ENCODE data around the gene BCAS3. TPM values are rescaled to one million over a fixed set of nuclear protein-coding genes. Genes with fewer than 3 reads are reported as not detected.
A peak's percentile ranks its signal among the peaks of the same experiment; 100 is the strongest.

The BCAS3 gene
- total RNA-seq, 1 donor from 2014 or later: 38.1 TPM

DNA sequence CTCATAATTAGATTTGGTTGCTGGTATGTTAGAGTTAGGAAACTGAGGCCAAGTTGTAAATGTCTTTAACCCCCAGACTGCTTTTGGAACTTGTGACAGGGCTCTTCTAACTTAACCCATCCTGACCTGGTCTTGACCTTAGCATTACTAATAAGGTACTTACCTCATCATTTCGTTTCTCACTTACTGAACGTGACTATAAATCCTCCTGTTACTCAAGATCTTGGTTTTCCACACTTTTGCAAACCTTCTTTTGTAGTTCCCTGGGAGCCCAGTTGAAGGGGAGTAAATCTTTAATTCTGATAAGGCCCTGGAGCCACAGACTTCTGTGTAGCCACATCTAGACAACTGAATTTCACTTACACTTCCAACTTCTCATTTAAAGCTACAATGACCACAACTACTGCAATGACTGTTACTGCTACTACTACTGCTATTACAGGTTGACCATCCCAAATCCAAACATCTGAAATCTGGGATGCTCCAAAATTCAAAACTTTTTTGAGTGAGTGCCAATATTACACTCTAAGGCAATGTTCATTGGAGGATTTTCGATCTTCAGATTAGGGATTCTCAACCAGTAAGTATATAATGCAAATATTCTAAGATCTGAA, 473.1 kb downstream of the BCAS3 start:
- no peaks in the 10 kb centered on the region for H3K36me3 Mint-ChIP-seq (ENCODE audit: low read depth, unreplicated experiment)
- DNase-seq (ENCODE audit: low spot score): no peak
- H3K4me1 Mint-ChIP-seq (ENCODE audit: unreplicated experiment): peaks cover 49% of the 10 kb centered on the region
- H3K9me3 Mint-ChIP-seq (ENCODE audit: unreplicated experiment): no peaks in the 10 kb centered on the region
- H3K4me3 Mint-ChIP-seq (ENCODE audit: unreplicated experiment): no peak overlapping the region
- no peak overlapping the region for H3K27ac Mint-ChIP-seq (ENCODE audit: unreplicated experiment)
- peaks cover 1% of the 10 kb centered on the region for H3K27me3 Mint-ChIP-seq (ENCODE audit: unreplicated experiment)
- TF ChIP-seq, protein P1, sequence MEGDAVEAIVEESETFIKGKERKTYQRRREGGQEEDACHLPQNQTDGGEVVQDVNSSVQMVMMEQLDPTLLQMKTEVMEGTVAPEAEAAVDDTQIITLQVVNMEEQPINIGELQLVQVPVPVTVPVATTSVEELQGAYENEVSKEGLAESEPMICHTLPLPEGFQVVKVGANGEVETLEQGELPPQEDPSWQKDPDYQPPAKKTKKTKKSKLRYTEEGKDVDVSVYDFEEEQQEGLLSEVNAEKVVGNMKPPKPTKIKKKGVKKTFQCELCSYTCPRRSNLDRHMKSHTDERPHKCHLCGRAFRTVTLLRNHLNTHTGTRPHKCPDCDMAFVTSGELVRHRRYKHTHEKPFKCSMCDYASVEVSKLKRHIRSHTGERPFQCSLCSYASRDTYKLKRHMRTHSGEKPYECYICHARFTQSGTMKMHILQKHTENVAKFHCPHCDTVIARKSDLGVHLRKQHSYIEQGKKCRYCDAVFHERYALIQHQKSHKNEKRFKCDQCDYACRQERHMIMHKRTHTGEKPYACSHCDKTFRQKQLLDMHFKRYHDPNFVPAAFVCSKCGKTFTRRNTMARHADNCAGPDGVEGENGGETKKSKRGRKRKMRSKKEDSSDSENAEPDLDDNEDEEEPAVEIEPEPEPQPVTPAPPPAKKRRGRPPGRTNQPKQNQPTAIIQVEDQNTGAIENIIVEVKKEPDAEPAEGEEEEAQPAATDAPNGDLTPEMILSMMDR (IDR thresholded peaks at IDR 0.05; ENCODE audit: unreplicated experiment): no peak

DNA sequence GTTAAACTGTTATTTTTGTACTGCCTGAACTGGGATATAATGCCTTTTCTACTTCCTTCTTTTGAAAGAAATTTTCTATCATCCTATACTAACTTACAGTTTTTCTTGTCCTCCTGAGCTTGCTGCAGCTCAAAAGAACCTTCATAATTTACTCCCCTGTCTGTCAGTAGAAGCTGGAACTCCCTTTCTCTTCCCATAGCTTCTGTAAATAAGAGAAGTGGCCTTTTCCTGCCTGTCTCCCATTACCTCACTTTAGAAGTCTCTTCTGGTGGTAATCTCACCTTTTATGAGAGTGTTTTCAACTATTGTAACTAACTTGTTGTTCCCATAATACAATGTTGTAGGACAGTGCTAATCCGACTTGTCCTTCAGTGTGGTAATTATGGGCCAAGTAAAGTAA, 475.2 kb downstream of the BCAS3 start:
- H3K4me3 Mint-ChIP-seq (ENCODE audit: unreplicated experiment): no peak overlapping the region
- TF ChIP-seq, protein P1 (IDR thresholded peaks at IDR 0.05; ENCODE audit: unreplicated experiment): no peak
- no peak for DNase-seq (ENCODE audit: low spot score)
- peaks cover 1% of the 10 kb centered on the region for H3K27me3 Mint-ChIP-seq (ENCODE audit: unreplicated experiment)
- H3K4me1 Mint-ChIP-seq (ENCODE audit: unreplicated experiment): peaks cover 61% of the 10 kb centered on the region
- H3K27ac Mint-ChIP-seq (ENCODE audit: unreplicated experiment): peak overlapping the region; percentile 34
- no peaks in the 10 kb centered on the region for H3K36me3 Mint-ChIP-seq (ENCODE audit: low read depth, unreplicated experiment)
- no peaks in the 10 kb centered on the region for H3K9me3 Mint-ChIP-seq (ENCODE audit: unreplicated experiment)

DNA sequence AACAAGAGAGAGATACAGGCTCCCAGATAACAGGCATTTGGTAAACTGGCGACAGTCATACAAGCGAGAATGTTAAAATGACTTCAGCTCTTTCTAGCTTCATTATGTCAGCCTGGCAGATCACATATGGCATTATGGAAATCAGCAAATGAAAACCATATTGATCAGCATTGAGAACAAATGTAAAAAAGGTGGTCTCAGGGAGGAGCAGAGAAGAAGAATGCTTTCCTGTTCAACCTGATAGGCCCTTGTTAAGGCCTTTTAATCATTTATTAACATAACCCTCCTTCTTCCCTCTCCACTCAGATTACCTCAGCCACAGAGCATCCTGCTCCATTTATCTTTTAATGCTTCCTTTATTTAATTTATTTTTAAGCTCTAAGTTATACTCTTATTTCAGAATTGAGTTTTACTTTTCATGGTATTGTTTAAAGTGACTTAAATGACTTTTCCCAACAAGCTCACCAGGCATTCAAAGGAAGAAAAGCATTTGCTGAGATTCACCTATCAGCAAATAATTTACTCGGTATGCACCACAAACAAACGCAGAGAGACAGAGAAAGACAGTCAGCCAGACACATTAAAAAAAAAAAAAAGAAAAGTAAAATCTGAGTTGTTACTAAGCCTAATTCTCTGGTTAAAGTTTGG, 478.1 kb downstream of the BCAS3 start:
- no peak for DNase-seq (ENCODE audit: low spot score)
- TF ChIP-seq, protein P1 (IDR thresholded peaks at IDR 0.05; ENCODE audit: unreplicated experiment): no peak
- no peak overlapping the region for H3K4me3 Mint-ChIP-seq (ENCODE audit: unreplicated experiment)
- H3K36me3 Mint-ChIP-seq (ENCODE audit: low read depth, unreplicated experiment): no peaks in the 10 kb centered on the region
- H3K9me3 Mint-ChIP-seq (ENCODE audit: unreplicated experiment): no peaks in the 10 kb centered on the region
- no peaks in the 10 kb centered on the region for H3K27me3 Mint-ChIP-seq (ENCODE audit: unreplicated experiment)
- no peak overlapping the region for H3K27ac Mint-ChIP-seq (ENCODE audit: unreplicated experiment)
- H3K4me1 Mint-ChIP-seq (ENCODE audit: unreplicated experiment): peaks cover 64% of the 10 kb centered on the region

DNA sequence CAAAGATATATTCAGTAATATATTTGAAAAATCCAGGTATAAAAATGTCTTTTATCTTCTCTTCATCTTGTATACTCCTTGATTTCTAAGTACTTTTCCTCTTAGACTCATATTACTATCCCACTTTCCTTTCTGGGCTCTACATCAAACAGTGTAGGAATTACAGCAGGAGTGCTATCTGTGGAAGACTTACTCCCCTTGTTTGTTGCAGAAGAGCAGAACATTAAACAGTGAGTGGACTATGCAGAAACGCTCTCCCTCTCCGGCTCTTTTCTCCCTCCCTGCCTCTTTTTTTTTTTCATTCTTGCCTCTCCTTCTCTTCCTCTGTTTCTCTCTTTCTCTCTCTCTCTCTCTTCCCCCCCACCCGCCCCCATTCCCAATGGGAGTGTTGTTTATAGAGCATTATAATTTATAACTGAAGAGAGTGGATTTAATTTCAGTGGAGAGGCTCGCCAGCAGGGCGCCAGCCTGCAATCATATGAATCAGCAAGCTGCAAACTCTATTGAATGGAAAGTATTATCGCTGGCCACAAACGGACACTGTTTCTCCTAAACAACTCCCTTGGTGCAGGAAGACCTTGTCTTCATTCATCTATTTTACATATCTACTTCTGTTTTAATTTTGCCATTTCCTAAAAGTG, 479.7 kb downstream of the BCAS3 start:
- no peak for DNase-seq (ENCODE audit: low spot score)
- Mint-ChIP-seq H3K36me3 (ENCODE audit: low read depth, unreplicated experiment) (no peaks in the 10 kb centered on the region), H3K4me1 (ENCODE audit: unreplicated experiment) (peaks cover 61% of the 10 kb centered on the region), H3K27ac (ENCODE audit: unreplicated experiment) (peak overlapping the region; percentile 38), H3K4me3 (ENCODE audit: unreplicated experiment) (no peak overlapping the region), H3K27me3 (ENCODE audit: unreplicated experiment) (no peaks in the 10 kb centered on the region), H3K9me3 (ENCODE audit: unreplicated experiment) (no peaks in the 10 kb centered on the region)
- TF ChIP-seq, protein P1 (IDR thresholded peaks at IDR 0.05; ENCODE audit: unreplicated experiment): no peak

DNA sequence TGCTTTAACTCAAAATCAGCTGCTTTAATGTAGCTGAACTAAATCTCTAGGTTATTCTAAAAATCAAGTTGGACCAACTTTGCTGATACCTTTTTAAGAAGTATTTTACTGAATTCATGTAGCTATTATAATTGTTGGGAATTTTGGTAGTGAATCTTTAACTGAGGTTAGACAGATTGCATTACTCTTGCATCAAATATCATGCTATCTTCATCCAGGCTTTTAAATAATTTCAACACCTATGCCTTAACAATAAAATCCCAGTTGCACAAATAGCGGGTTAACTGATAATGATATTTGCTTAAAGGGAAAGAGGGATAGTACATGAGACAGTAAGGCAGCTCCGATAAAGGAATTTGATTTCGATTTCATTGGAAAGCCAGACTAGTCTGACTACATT, 480.7 kb downstream of the BCAS3 start:
- H3K4me3 Mint-ChIP-seq (ENCODE audit: unreplicated experiment): no peak overlapping the region
- no peak for DNase-seq (ENCODE audit: low spot score)
- H3K36me3 Mint-ChIP-seq (ENCODE audit: low read depth, unreplicated experiment): no peaks in the 10 kb centered on the region
- no peak overlapping the region for H3K27ac Mint-ChIP-seq (ENCODE audit: unreplicated experiment)
- H3K27me3 Mint-ChIP-seq (ENCODE audit: unreplicated experiment): no peaks in the 10 kb centered on the region
- H3K9me3 Mint-ChIP-seq (ENCODE audit: unreplicated experiment): no peaks in the 10 kb centered on the region
- TF ChIP-seq, protein P1 (IDR thresholded peaks at IDR 0.05; ENCODE audit: unreplicated experiment): no peak
- peaks cover 54% of the 10 kb centered on the region for H3K4me1 Mint-ChIP-seq (ENCODE audit: unreplicated experiment)
